ENCODE data around the gene DTWD2. TPM values are rescaled to one million over a fixed set of nuclear protein-coding genes. Genes with fewer than 3 reads are reported as not detected.
"Not testable (repeated sequence)": the region's sequence is repeated elsewhere in the genome, so short reads cannot be mapped to it uniquely, and the experiment has no call there.

Gene DTWD2
- total RNA-seq, 1 experiment from 2014 or later, result 10.1 TPM

- Mint-ChIP-seq H3K4me3 (ENCODE audit: unreplicated experiment) (no peak overlapping the region), H3K4me1 (ENCODE audit: insufficient read depth, unreplicated experiment) (no peaks in the 10 kb centered on the region), H3K27ac (ENCODE audit: low read depth, unreplicated experiment) (no peak overlapping the region), H3K9me3 (ENCODE audit: unreplicated experiment) (no peaks in the 10 kb centered on the region), H3K36me3 (ENCODE audit: insufficient read depth, unreplicated experiment) (no peaks in the 10 kb centered on the region), H3K27me3 (ENCODE audit: insufficient read depth, unreplicated experiment) (no peaks in the 10 kb centered on the region)
- no peak for TF ChIP-seq CTCF (IDR thresholded peaks at IDR 0.05; ENCODE audit: unreplicated experiment)
- BruUV-seq (replicated peaks), result no TSS peak
- intact Hi-C loops (cut with micrococcal nuclease), result no loop called here
- ChIA-PET CTCF (interaction anchor here (0.5 kb wide), 1 partner anchor 569 kb away, joined by 3 read pairs; no protein-coding TSS in a partner anchor), POLR2A (no interaction called here)
- no peak for DNase-seq (ENCODE audit: unreplicated experiment)
Measured at GRCh38 chr5:118889165-118889564, 99.2 kb downstream of the DTWD2 start.

- H3K27ac Mint-ChIP-seq (ENCODE audit: low read depth, unreplicated experiment), result no peak overlapping the region
- H3K36me3 Mint-ChIP-seq (ENCODE audit: insufficient read depth, unreplicated experiment), result no peaks in the 10 kb centered on the region
- no TSS peak for BruUV-seq (replicated peaks)
- DNase-seq (ENCODE audit: unreplicated experiment), result no peak
- no peaks in the 10 kb centered on the region for H3K27me3 Mint-ChIP-seq (ENCODE audit: insufficient read depth, unreplicated experiment)
- H3K4me3 Mint-ChIP-seq (ENCODE audit: unreplicated experiment), result no peak overlapping the region
- no peaks in the 10 kb centered on the region for H3K9me3 Mint-ChIP-seq (ENCODE audit: unreplicated experiment)
- TF ChIP-seq CTCF (IDR thresholded peaks at IDR 0.05; ENCODE audit: unreplicated experiment), result no peak
- intact Hi-C loops (cut with micrococcal nuclease), result no loop called here
- no peaks in the 10 kb centered on the region for H3K4me1 Mint-ChIP-seq (ENCODE audit: insufficient read depth, unreplicated experiment)
- CTCF ChIA-PET, result interaction anchor here (0.5 kb wide), 1 partner anchor 570 kb away, joined by 3 read pairs; no protein-coding TSS in a partner anchor
- POLR2A ChIA-PET, result interaction anchor here (0.6 kb wide), 1 partner anchor 9 kb away, joined by 3 read pairs; no protein-coding TSS in a partner anchor
Measured at GRCh38 chr5:118888556-118888955, 99.8 kb downstream of the DTWD2 start.

- H3K4me1 Mint-ChIP-seq (ENCODE audit: insufficient read depth, unreplicated experiment), result no peaks in the 10 kb centered on the region
- DNase-seq (ENCODE audit: unreplicated experiment), result no peak
- no peak overlapping the region for H3K4me3 Mint-ChIP-seq (ENCODE audit: unreplicated experiment)
- H3K27ac Mint-ChIP-seq (ENCODE audit: low read depth, unreplicated experiment), result no peak overlapping the region
- intact Hi-C loops (cut with micrococcal nuclease), result no loop called here
- H3K36me3 Mint-ChIP-seq (ENCODE audit: insufficient read depth, unreplicated experiment), result no peaks in the 10 kb centered on the region
- no peak for TF ChIP-seq CTCF (IDR thresholded peaks at IDR 0.05; ENCODE audit: unreplicated experiment)
- POLR2A ChIA-PET, result interaction anchor here (0.7 kb wide), 1 partner anchor 38 kb away, joined by 3 read pairs; no protein-coding TSS in a partner anchor
- BruUV-seq (replicated peaks), result no TSS peak
- CTCF ChIA-PET, result interaction anchor here (1.0 kb wide), 1 partner anchor 33 kb away, joined by 5 read pairs; no protein-coding TSS in a partner anchor
- H3K27me3 Mint-ChIP-seq (ENCODE audit: insufficient read depth, unreplicated experiment), result no peaks in the 10 kb centered on the region
- no peaks in the 10 kb centered on the region for H3K9me3 Mint-ChIP-seq (ENCODE audit: unreplicated experiment)
Measured at GRCh38 chr5:118883362-118883761, 105.0 kb downstream of the DTWD2 start.

GRCh38 chr5:118882666-118883065, 105.7 kb downstream of the DTWD2 start:
- Mint-ChIP-seq H3K27ac (ENCODE audit: low read depth, unreplicated experiment) (no peak overlapping the region), H3K27me3 (ENCODE audit: insufficient read depth, unreplicated experiment) (no peaks in the 10 kb centered on the region), H3K4me3 (ENCODE audit: unreplicated experiment) (no peak overlapping the region), H3K36me3 (ENCODE audit: insufficient read depth, unreplicated experiment) (no peaks in the 10 kb centered on the region), H3K4me1 (ENCODE audit: insufficient read depth, unreplicated experiment) (no peaks in the 10 kb centered on the region), H3K9me3 (ENCODE audit: unreplicated experiment) (no peaks in the 10 kb centered on the region)
- no TSS peak for BruUV-seq (replicated peaks)
- no peak for TF ChIP-seq CTCF (IDR thresholded peaks at IDR 0.05; ENCODE audit: unreplicated experiment)
- POLR2A ChIA-PET, result no interaction called here
- DNase-seq (ENCODE audit: unreplicated experiment), result no peak
- CTCF ChIA-PET, result interaction anchor here (1.0 kb wide), 1 partner anchor 32 kb away, joined by 5 read pairs; no protein-coding TSS in a partner anchor
- intact Hi-C loops (cut with micrococcal nuclease), result no loop called here

- H3K27me3 Mint-ChIP-seq (ENCODE audit: insufficient read depth, unreplicated experiment); H3K4me1 Mint-ChIP-seq (ENCODE audit: insufficient read depth, unreplicated experiment); DNase-seq (ENCODE audit: unreplicated experiment); POLR2A ChIA-PET; H3K27ac Mint-ChIP-seq (ENCODE audit: low read depth, unreplicated experiment); intact Hi-C loops (cut with micrococcal nuclease); H3K36me3 Mint-ChIP-seq (ENCODE audit: insufficient read depth, unreplicated experiment); BruUV-seq (replicated peaks); CTCF ChIA-PET; H3K4me3 Mint-ChIP-seq (ENCODE audit: unreplicated experiment): not testable (repeated sequence)
- peaks cover 27% of the 10 kb centered on the region for H3K9me3 Mint-ChIP-seq (ENCODE audit: unreplicated experiment)
Measured at GRCh38 chr5:118876852-118877251, 111.5 kb downstream of the DTWD2 start.

All from MCF 10A (cell line).